GM13977 (cell line): ENCODE measurements around the gene CTNND2.

Experiments
- DNase-seq: peaks from one replicate; pipeline ENCODE4 v3.0.0; 2012; ENCODE audit warnings: low spot score
- in situ Hi-C: fragments of 300-500 bp; cut with MboI; formaldehyde crosslinking; loops from one replicate; pipeline ENCODE4 v1.12.0; 2022; ENCODE audit warnings: low sequenced_read_pairs, low pct_unique_long_range_greater_than_20kb, mixed read lengths, inconsistent platforms; ENCODE audit not compliant: unreplicated experiment
- TF ChIP-seq, protein P1 (sequence below): IDR thresholded peaks from 2 replicates; pipeline ENCODE4 v1.5.1; 2012; ENCODE audit warnings: mild to moderate bottlenecking, control low read depth; ENCODE audit not compliant: insufficient read depth; ENCODE audit errors: extremely low read depth, missing control alignments

Gene CTNND2

DNA sequence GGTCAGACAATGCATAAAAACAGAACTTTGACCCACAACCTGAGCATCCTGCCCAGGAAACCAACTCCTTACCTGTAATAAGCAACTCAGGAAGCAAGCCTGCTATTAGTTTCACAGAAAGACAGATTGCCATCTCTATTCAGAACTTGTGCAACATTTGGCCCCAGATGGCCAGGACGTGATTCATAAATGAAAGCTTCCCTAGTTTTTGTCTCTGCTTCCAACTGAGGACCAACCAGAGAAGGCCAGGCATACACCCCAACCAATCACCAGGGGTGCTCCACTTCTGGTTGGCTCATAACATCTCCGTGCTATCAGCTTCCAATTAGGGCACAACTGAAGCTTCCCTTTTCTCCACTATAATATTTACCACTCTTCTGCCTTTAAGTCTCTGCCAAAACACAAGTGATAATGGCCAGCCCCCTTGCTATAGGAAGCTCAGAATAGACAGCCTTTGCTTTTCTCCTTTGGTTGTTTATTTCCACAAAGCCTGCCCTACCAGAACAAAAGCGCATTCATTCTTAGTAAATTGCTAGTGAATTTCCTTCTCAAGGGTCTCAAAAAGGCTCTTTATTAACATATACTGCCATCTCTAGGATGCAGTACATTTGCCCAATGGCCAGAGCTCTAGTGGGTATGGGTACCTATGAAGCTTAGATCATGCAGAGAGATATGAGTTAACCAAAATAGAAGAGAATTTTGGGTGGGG lies 853.5 kb downstream of the CTNND2 start:
- no peak for DNase-seq
- TF ChIP-seq, protein P1, sequence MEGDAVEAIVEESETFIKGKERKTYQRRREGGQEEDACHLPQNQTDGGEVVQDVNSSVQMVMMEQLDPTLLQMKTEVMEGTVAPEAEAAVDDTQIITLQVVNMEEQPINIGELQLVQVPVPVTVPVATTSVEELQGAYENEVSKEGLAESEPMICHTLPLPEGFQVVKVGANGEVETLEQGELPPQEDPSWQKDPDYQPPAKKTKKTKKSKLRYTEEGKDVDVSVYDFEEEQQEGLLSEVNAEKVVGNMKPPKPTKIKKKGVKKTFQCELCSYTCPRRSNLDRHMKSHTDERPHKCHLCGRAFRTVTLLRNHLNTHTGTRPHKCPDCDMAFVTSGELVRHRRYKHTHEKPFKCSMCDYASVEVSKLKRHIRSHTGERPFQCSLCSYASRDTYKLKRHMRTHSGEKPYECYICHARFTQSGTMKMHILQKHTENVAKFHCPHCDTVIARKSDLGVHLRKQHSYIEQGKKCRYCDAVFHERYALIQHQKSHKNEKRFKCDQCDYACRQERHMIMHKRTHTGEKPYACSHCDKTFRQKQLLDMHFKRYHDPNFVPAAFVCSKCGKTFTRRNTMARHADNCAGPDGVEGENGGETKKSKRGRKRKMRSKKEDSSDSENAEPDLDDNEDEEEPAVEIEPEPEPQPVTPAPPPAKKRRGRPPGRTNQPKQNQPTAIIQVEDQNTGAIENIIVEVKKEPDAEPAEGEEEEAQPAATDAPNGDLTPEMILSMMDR: no peak
- in situ Hi-C loops: no loop called here

DNA sequence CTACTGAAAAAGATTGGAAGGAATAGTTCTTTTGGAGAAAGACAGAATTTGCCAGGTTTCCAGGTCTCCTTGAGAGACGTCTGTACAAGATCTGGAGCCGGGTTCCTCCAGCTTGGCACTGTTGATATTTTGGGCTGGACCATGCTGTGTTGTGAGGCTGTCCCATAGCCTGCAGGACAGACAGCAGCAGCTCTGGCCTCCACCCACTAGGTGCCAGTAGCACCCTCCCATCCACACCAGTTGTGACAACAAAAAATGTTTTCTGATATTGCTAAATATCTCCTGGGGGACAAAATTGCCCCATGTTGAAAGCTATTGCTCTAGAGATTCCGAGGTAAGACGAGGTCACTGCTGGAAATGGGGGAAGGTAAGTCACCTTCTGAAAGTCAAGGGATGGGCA lies 855.5 kb downstream of the CTNND2 start:
- TF ChIP-seq, protein P1: peak; percentile 38
- no peak for DNase-seq
- in situ Hi-C loops: no loop called here

DNA sequence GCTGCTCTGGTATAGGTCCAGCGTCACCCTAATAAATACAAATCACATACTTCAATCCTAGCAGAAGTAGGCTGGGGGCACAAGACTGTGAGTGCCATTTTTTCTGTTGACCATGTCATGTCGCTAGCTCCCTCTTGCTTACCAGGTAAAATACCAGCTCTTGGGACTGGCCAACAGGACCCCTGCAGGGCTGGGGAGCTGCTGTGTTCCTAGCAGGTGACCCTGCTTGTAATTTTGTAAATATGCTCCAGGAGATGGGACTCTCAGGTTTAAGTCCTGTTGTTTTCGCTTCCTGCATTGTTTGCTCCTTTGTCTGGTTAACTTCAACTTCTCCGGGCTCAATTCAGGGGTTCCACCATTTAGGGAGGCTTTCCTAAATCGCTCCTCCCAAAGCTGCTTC lies 856.6 kb downstream of the CTNND2 start:
- in situ Hi-C loops: no loop called here
- DNase-seq: no peak
- TF ChIP-seq, protein P1: no peak

DNA sequence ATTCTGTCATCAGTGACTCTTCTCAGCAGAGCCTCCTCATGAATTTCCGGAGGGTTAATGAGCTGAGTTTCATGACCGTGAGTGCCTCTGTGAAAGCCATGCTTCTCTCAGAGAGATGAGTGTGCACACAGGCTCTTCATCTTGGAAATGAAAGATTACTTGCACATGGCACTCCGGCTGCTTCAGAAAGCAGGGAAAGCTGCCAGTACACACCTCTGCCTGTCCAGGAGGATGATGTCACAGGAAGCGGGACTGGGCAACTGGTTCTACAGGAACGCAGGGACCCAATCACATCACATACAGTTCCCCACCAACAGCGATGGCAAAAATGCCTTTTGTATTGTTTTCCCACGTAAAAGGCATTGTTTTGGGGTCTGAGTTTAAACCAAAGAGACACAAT lies 857.2 kb downstream of the CTNND2 start:
- in situ Hi-C loops: no loop called here
- TF ChIP-seq, protein P1: no peak
- no peak for DNase-seq

DNA sequence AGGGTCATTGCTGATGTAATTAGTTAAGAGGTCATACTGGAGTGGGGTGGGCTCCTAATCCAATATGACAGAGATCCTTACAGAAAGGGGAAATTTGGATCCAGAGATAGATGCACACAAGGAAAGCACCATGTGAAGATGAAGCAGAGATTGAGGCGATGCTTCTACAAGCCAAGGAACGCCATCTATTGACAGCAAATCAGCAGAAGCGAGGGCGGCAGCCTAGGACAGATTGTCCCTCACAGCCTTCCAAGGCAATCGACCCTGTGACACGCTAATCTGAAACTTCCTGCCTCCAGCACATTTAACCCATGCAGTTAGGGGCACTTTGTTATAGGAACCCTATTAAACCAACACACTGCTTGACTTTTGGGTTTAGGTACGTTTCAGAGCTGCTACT lies 858.1 kb downstream of the CTNND2 start:
- TF ChIP-seq, protein P1: peak; percentile 23
- in situ Hi-C loops: no loop called here
- no peak for DNase-seq

DNA sequence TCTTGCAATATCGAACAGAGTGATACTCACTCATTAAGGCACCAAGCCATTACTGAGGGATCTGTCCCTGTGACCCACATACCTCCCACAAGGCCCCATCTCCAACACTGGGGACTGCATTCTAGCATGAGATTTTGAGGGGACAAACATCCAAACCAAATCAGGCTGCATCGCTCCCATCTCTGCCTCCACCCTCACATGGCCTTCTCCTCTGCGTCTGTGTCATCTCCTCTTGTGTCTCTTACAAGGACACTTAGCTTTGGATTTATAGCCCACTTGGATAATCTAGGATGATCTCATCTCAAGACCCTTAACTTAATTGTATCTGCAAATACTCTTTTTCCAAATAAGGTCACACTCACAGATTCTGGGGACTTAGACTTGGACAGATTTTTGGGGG lies 858.8 kb downstream of the CTNND2 start:
- no peak for DNase-seq
- in situ Hi-C loops: no loop called here
- TF ChIP-seq, protein P1: no peak
